Retinal pigment epithelial cell (primary cell): ENCODE data around the gene C3orf49.
A peak's percentile ranks its signal among the peaks of the same experiment; 100 is the strongest.

Experiments used
- DNase-seq: peaks from one replicate; pipeline ENCODE4 v3.0.0-alpha.2; 2010; ENCODE audit warnings: low read depth
- H3K4me3 ChIP-seq: 2 replicates; pipeline ENCODE4 v1.5.1; 2011; ENCODE audit warnings: mild to moderate bottlenecking, low read length, control low read depth, moderate library complexity
- CTCF ChIP-seq: conservative IDR thresholded peaks from 2 replicates; pipeline ENCODE4 v1.5.1; 2011; ENCODE audit warnings: low read depth, low read length, control low read depth, inconsistent platforms

The C3orf49 gene

GRCh38 chr3:63869940-63870614, 51.0 kb downstream of the C3orf49 start:
- H3K4me3 ChIP-seq, result no peak overlapping the region
- no peak for DNase-seq
- TF ChIP-seq CTCF, result no peak

GRCh38 chr3:63870615-63871005, 51.5 kb downstream of the C3orf49 start:
- DNase-seq, result no peak
- no peak for TF ChIP-seq CTCF
- H3K4me3 ChIP-seq, result no peak overlapping the region

- H3K4me3 ChIP-seq, result no peak overlapping the region
- DNase-seq, result peak; percentile 39
- no peak for TF ChIP-seq CTCF
These were observed 53.2 kb downstream of the C3orf49 start for GRCh38 chr3:63872135-63872924.

GRCh38 chr3:63874769-63875168, 55.7 kb downstream of the C3orf49 start:
- H3K4me3 ChIP-seq, result no peak overlapping the region
- no peak for TF ChIP-seq CTCF
- no peak for DNase-seq

- no peak overlapping the region for H3K4me3 ChIP-seq
- no peak for DNase-seq
- no peak for TF ChIP-seq CTCF
These were observed 56.4 kb downstream of the C3orf49 start for GRCh38 chr3:63875510-63875909.

- DNase-seq, result no peak
- TF ChIP-seq CTCF, result no peak
- no peak overlapping the region for H3K4me3 ChIP-seq
These were observed 57.2 kb downstream of the C3orf49 start for GRCh38 chr3:63876260-63876659.
